Ishikawa (cell line): ENCODE results near the gene OSTF1.

Experiments used
- CEBPB ChIP-seq: IDR thresholded peaks from 2 replicates; pipeline ENCODE4 v1.6.1; 2012
- CREB1 ChIP-seq: IDR thresholded peaks from 2 replicates; pipeline ENCODE4 v1.6.1; 2012; ENCODE audit warnings: low read depth
- EGR1 ChIP-seq: IDR thresholded peaks from 2 replicates; pipeline ENCODE4 v1.6.1; 2012
- FOXM1 ChIP-seq: IDR thresholded peaks from 2 replicates; pipeline ENCODE4 v1.6.1; 2012; ENCODE audit warnings: low read depth, borderline replicate concordance
- MAX ChIP-seq: IDR thresholded peaks from 2 replicates; pipeline ENCODE4 v1.6.1; 2012
- RAD21 ChIP-seq: IDR thresholded peaks from 2 replicates; pipeline ENCODE4 v1.6.1; 2012; ENCODE audit warnings: low read depth
- REST ChIP-seq: IDR thresholded peaks from 2 replicates; pipeline ENCODE4 v1.6.1; 2012; ENCODE audit warnings: low read depth, mild to moderate bottlenecking
- TCF12 ChIP-seq: IDR thresholded peaks from 2 replicates; pipeline ENCODE4 v1.6.1; 2012; ENCODE audit warnings: low read depth
- TEAD4 ChIP-seq: IDR thresholded peaks from 2 replicates; pipeline ENCODE4 v1.6.1; 2012
- USF1 ChIP-seq: IDR thresholded peaks from 2 replicates; pipeline ENCODE4 v1.6.1; 2012
- YY1 ChIP-seq: IDR thresholded peaks from 2 replicates; pipeline ENCODE4 v1.6.1; 2012; ENCODE audit warnings: low read depth

- no peak for TF ChIP-seq TCF12
- no peak for TF ChIP-seq MAX
- no peak for TF ChIP-seq USF1
- no peak for TF ChIP-seq EGR1
- TF ChIP-seq YY1: no peak
- TF ChIP-seq REST: no peak
- TF ChIP-seq CEBPB: no peak
- TF ChIP-seq RAD21: no peak
- no peak for TF ChIP-seq FOXM1
- no peak for TF ChIP-seq CREB1
- TF ChIP-seq TEAD4: no peak
Observed at GRCh38 chr9:75047506-75047905, 40.8 kb upstream of the OSTF1 start.
